NCI-H2029 (cell line): Measurements from ENCODE around the gene C9orf85.
"Not testable (repeated sequence)": the region's sequence is repeated elsewhere in the genome, so short reads cannot be mapped to it uniquely, and the experiment has no call there.

ENCODE experiments used
- DNase-seq: peaks from one replicate; lab custom pipeline; 2025; lab: John Stamatoyannopoulos, UW

C9orf85 gene

DNA sequence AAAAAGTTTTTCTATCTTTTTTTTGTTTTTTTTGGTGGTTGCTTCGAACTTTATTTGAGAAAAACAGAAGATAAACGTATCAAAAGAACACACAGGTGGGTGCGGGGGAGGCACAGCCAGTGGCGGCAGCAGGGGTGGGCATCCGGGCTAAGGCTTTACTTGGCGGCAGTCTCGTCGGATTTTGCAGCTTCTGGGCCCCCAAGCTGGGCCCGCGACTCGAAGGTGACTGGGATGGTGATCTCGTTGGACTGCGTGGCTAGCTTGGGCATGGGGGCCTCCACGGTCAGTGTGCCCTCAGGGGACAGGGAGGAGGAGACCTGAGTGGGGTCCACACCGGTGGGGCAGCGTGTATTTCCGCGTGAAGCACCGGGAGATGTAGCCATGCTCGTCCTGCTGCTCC is 96.3 kb downstream of the C9orf85 start:
- not testable (repeated sequence) for DNase-seq

GRCh38 chr9:72012646-72013045 is 101.2 kb downstream of the C9orf85 start:
- no peak for DNase-seq

DNA sequence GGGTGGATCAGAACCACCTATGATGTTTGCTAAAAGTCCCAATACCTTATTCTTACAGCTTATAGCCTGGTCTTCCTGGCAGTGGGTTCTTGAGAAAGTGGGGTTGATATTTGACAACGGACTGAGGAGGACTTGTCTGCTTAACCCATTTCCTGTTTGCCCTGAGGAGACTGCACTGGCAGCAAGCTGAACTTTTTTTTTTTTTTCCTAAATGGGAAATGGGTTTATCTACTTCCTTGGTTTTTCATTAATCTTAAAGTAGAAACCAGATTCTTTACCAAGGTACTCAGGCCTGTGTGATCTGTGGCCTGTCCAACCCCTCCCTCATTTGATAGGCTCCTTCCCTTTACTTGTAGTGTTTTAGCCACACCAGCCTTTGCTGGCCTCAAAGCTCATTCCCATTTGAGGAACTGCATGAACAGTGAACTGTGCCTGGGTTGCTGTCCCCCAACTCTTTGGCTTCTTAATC is 101.9 kb downstream of the C9orf85 start:
- DNase-seq = no peak

DNA sequence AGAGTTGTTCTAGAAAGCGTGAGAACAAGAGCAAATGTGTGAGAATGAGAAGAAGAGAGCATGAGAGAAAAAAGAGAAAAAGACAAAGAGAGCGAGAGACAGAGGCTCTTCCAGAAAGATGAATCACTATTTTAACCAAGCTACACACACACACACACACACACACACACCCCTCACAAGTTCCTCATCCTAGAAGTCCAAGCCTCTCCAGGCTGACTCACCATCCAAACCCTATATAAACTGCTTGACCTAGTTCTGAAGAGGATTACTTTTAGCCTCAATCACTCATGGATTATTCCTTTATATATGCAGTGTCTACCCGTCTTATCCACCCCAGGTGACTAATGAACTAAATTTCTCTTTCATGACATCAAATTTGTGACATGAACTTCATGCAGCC is 111.4 kb downstream of the C9orf85 start:
- DNase-seq = no peak
